Measurements from ENCODE around the gene TXLNG. TPM values are rescaled to one million over a fixed set of nuclear protein-coding genes. Genes with fewer than 3 reads are reported as not detected.
"Not testable (repeated sequence)": the region's sequence is repeated elsewhere in the genome, so short reads cannot be mapped to it uniquely, and the experiment has no call there.

TXLNG gene
- total RNA-seq, 1 experiment from 2014 or later, result 31.1 TPM

- no peaks in the 10 kb centered on the region for H3K9me3 Mint-ChIP-seq
- TF ChIP-seq MXD4 (CRISPR knock-in tag; IDR thresholded peaks at IDR 0.05; ENCODE audit: borderline replicate concordance), result no peak
- TF ChIP-seq KAT7 (CRISPR knock-in tag; IDR thresholded peaks at IDR 0.05; ENCODE audit: borderline replicate concordance), result no peak
- no peak for TF ChIP-seq ZNF138 (CRISPR knock-in tag; conservative IDR thresholded peaks at IDR 0.05)
- TF ChIP-seq IRF1 (CRISPR knock-in tag; IDR thresholded peaks at IDR 0.05), result no peak
- no peak for TF ChIP-seq NR2C2 (CRISPR knock-in tag; IDR thresholded peaks at IDR 0.05)
- no peak for TF ChIP-seq TCF7 (CRISPR knock-in tag; IDR thresholded peaks at IDR 0.05; ENCODE audit: low read depth)
- H3K27me3 Mint-ChIP-seq (ENCODE audit: low read depth), result no peaks in the 10 kb centered on the region
- ATAC-seq (no peak), DNase-seq (ENCODE audit: low spot score) (no peak)
- peak overlapping the region; percentile 13; the same call in 1 of the 2 replicates for H3K27ac Mint-ChIP-seq
- ChIA-PET POLR2A (no interaction called here), CTCF (no interaction called here)
- 0 out of 2 replicates have a peak, but pooled peaks cover 4% of the 10 kb centered on the region for H3K4me1 Mint-ChIP-seq
- peaks cover 43% of the 10 kb centered on the region for H3K36me3 Mint-ChIP-seq
- no peak overlapping the region for H3K4me3 Mint-ChIP-seq
These were observed 29.5 kb upstream of the TXLNG start for GRCh38 chrX:16756724-16757123.

GRCh38 chrX:16761500-16761899 lies 24.8 kb upstream of the TXLNG start:
- H3K36me3 Mint-ChIP-seq, result peaks cover 22% of the 10 kb centered on the region
- H3K4me3 Mint-ChIP-seq; H3K27me3 Mint-ChIP-seq (ENCODE audit: low read depth); H3K27ac Mint-ChIP-seq; H3K9me3 Mint-ChIP-seq; DNase-seq (ENCODE audit: low spot score); CTCF ChIA-PET; H3K4me1 Mint-ChIP-seq; ATAC-seq; POLR2A ChIA-PET: not testable (repeated sequence)

- Mint-ChIP-seq H3K27me3 (ENCODE audit: low read depth) (no peaks in the 10 kb centered on the region), H3K36me3 (peaks cover 18% of the 10 kb centered on the region), H3K27ac (no peak overlapping the region; the same call in 1 of the 2 replicates), H3K4me3 (no peak overlapping the region), H3K9me3 (no peaks in the 10 kb centered on the region), H3K4me1 (peaks cover 5% of the 10 kb centered on the region; the same call in 1 of the 2 replicates)
- TF ChIP-seq HMGA2 (CRISPR knock-in tag; IDR thresholded peaks at IDR 0.05) (no peak), ESRRA (CRISPR knock-in tag; IDR thresholded peaks at IDR 0.05; ENCODE audit: borderline replicate concordance) (no peak), RORB (CRISPR knock-in tag; IDR thresholded peaks at IDR 0.05) (no peak), TEAD4 (CRISPR knock-in tag; IDR thresholded peaks at IDR 0.05) (no peak), FOXJ3 (CRISPR knock-in tag; IDR thresholded peaks at IDR 0.05; ENCODE audit: borderline replicate concordance) (no peak), SMAD3 (CRISPR knock-in tag; IDR thresholded peaks at IDR 0.05; ENCODE audit: borderline replicate concordance) (no peak), ATF3 (CRISPR knock-in tag; conservative IDR thresholded peaks at IDR 0.05) (no peak), ZNF317 (CRISPR knock-in tag; IDR thresholded peaks at IDR 0.05; ENCODE audit: borderline replicate concordance, low read depth) (no peak), CDX4 (CRISPR knock-in tag; IDR thresholded peaks at IDR 0.05; ENCODE audit: borderline replicate concordance) (no peak), AFF4 (CRISPR knock-in tag; IDR thresholded peaks at IDR 0.05; ENCODE audit: borderline replicate concordance) (no peak), E2F1 (CRISPR knock-in tag; IDR thresholded peaks at IDR 0.05) (no peak), ZNF281 (CRISPR knock-in tag; IDR thresholded peaks at IDR 0.05) (no peak), GABPB1 (CRISPR knock-in tag; IDR thresholded peaks at IDR 0.05) (no peak), NFE2L1 (CRISPR knock-in tag; IDR thresholded peaks at IDR 0.05) (no peak)
- ATAC-seq, result no peak
- ChIA-PET POLR2A (no interaction called here), CTCF (no interaction called here)
- DNase-seq (ENCODE audit: low spot score), result no peak
These were observed 23.7 kb upstream of the TXLNG start for GRCh38 chrX:16762579-16762978.

Measured in WTC11 (cell line).